ENCODE measurements around the gene ZAP70. TPM values are rescaled to one million over a fixed set of nuclear protein-coding genes. Genes with fewer than 3 reads are reported as not detected.

ZAP70 gene
- total RNA-seq, 1 experiment from 2014 or later: not detected

DNA sequence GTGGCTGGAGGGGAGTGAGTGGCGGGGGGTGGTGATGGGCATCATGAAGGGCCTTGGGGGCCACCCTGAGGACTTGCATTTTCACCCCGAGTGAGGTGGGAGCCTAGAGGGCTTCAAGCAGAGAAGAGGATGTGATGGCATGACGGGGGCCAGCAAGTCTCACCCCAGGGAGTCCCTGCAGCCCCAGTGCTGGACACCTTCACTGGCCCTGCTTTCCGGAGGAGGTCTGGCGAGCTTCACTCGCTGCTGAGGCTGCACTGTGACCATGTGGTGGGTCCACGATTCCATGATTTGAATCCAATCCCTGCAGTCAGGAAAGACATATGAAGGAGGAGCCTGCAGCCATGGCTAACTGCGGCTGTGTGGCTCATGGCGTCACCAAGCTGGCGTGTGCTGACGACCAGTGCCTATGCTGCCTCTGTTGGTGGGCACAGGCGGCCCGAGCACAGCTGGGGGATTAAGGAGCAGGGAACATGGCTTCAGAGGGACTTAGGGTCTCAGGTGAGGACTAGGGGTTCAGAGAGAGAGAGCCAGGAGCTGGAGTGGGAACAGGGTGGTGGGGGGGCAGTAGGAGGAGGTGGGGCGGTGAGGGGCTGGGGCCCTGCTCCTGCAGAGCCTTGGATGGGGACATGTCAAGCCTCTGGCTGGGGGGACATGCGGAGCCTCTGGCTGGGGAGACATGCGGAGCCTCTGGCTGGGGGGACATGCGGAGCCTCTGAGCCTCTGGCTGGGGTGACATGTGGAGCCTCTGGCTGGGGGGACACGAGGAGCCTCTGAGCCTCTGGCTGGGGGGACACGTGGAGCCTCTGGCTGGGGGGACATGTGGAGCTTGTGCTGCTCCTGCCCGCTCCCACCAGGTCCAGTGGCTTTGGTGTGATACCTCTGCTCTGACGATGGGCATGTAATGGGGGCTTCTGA is 3.6 kb downstream of the ZAP70 start:
- DNase-seq (ENCODE audit: low spot score): no peak

DNA sequence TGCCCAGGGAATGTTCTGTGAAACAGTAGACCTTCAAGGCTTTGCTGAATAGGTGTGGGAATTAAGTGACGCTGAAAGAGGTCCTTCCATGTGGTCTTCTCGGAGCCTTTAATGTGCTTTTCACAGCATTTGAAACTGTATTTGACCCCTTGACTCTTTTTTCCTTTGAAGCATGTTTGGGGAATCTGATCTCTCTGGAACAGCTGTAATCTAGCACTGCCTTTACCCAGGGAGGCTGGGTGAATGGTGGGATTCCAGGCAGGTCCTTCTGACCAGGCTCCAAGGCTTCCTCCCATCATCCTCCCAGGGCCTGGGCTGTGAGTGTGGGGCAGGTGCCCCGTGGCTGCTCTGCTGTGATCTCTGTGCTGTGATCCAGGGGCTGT is 4.2 kb downstream of the ZAP70 start:
- no peak for DNase-seq (ENCODE audit: low spot score)

DNA sequence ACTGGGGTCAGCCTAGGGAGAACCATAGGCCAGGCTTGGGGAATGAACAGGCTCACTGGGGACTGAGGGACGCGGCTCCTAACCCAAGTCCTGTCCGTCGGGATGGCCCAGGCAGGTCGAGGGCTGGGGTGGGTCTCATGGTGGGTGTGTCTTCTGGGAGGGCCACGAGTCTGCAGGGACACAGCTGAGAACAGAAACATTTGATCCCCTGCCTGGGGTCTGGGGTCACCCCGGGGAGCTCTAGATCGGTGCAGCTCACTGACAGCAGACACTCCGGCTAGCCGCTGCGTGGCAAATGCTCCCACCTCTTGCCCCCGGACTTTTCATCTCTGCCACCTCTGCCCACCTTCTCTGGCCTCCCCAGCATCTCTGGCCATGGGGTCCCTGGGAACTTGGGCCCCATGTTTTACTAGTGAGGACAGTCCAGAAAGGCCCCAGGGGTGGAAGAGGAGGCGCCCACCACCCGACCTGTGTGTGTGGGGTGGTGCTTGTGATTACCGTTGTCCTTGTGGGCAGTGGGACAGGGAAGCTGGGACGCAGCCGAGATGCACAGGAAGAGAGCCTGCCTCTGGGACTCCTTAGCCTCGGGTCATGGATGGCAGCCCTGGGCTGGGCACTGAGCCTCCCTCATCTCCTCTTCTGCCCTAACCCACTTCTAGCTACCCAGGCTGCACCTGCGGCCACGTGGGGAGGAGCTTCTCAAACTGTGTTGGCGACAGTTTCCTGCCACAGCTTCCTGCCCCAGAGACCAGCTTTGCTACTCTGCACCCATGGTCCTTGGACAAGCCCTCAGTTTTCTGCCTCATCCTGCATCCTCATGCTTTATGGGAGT is 4.9 kb downstream of the ZAP70 start:
- no peak for DNase-seq (ENCODE audit: low spot score)

DNA sequence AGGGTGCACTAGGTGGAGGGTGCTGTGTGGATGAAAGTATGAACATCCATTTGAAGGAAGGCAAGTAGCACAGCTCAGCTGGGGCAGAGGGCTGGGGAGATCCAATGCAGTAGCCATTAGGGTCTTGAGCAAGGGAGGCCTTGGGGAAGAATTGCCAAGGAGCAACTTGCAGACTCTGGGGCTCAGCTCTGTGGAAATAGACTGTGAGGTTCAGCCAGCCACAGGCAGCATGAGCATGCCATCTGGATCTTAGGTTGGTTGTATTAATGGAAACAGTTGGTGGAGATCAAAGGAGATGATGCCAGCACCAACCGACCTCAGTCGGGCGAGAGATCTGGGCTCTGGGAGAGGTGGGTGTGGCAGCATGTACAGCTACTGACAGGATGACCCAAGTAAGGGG is 5.6 kb downstream of the ZAP70 start:
- no peak for DNase-seq (ENCODE audit: low spot score)

DNA sequence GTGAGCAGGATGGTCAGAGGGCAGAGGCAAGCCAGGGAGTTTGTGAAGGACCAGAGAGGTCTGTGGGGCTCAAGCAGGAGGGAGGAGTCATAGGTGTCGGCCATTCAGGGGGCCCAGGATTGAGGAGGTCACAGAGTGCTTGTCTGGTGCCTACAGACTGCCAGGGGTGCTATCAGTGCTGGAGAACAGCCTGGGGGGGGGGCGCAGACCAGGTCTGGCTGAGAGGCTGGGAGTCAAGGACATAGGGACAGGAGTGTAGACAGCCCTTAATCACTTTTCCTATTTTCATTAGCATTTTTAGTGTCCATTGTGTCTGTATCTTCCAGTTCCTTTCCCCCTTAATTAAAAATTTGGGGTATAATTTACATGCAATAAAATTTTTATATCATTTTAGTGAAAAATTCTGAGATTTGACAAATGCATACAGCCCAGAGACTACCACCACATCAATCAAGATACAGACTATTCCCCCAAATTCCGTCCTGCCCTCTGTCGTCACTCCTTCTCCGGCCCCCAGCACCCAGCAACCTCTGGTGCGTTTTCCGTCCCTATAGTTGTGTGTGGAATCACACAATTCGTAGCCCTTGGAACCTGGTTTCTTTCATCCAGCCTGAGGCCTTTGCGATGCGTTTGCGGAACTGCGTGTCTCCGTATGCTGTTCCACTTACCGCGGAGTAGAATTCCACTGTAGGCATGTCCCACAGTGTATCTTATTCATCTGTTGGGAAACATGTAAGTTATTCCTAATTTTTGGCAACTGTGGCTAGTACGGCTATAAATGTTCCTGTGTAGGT is 6.2 kb downstream of the ZAP70 start:
- DNase-seq (ENCODE audit: low spot score): no peak

DNA sequence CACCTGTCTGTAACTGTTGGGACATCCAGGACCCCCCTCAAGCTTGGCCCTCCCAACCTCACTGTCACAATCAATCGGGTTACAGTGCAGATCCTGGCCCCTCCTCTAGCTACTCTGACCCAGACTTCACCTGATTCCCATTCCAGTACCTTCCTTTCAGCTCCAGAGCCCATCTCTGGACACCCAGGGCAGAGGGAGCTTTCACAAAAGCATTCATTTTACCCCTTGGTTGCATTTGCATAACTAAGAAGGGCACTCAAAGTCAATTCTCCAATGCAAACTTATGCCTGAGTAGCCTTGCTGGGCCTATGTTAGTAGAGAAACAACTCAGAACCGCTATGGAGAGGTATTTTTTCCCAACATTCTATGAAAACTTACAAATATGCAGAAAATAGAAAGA is 7.4 kb downstream of the ZAP70 start:
- no peak for DNase-seq (ENCODE audit: low spot score)

DNA sequence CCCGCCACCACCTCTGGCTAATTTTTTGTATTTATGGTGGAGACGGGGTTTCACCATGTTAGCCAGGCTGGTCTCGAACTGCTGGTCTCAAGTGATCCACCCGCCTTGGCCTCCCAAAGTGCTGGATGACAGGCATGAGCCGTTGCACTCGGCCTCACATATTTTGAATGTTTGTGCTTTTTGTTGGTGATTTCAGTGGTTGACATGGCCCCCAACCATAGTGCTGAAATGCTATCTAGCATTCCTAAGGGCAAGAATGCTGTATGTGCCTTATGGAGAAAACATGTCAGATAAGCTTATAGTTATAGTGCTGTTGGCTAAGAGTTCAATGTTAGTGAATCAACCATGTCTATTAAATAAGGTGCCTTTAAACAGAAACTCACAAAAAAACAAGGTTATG is 8.9 kb downstream of the ZAP70 start:
- no peak for DNase-seq (ENCODE audit: low spot score)

DNA sequence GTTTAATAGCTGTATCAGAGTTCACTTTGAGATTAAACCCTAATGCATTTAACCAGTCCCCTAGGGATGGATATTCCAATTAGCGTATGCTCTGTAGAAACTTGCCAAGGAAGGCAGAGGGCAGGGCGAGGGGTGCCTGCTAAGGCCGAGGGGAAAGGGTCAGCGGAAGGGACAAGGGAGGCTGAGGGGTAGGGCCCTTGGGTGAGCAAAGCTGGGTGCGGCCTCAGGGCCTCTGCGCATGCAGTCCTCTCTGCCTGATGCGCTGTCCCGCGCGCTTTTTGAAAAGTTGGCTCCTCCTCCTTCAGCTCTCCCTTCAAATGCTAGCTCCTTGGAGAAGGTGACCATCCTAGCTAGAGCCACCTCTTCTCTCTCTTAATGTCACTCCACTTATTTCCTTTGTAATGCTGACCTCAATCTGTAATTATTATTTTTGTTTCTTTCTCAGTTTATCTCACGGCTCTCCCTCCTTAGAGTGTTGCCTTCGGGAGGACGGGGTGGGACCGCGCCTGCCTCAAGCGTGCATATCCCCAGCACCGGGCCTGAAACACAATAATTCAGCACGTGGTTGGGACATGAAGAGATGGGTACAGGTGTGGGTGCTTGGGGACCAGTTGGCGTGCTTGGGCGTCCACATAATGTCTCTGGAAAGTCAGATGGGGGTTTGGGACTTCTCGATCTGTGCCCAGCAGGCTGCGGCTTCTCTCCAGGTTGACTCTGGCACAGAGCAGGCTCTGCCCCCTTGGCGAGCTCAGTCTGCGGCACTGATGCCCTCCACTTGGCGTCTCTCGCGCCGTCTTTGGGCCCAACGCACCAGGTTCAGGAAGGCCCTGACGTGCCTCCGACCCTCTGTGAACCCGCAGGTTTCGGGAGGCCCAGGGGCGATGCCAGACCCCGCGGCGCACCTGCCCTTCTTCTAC is 10.0 kb downstream of the ZAP70 start:
- no peak for DNase-seq (ENCODE audit: low spot score)

DNA sequence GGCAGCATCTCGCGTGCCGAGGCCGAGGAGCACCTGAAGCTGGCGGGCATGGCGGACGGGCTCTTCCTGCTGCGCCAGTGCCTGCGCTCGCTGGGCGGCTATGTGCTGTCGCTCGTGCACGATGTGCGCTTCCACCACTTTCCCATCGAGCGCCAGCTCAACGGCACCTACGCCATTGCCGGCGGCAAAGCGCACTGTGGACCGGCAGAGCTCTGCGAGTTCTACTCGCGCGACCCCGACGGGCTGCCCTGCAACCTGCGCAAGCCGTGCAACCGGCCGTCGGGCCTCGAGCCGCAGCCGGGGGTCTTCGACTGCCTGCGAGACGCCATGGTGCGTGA is 10.7 kb downstream of the ZAP70 start:
- DNase-seq (ENCODE audit: low spot score): no peak

DNA sequence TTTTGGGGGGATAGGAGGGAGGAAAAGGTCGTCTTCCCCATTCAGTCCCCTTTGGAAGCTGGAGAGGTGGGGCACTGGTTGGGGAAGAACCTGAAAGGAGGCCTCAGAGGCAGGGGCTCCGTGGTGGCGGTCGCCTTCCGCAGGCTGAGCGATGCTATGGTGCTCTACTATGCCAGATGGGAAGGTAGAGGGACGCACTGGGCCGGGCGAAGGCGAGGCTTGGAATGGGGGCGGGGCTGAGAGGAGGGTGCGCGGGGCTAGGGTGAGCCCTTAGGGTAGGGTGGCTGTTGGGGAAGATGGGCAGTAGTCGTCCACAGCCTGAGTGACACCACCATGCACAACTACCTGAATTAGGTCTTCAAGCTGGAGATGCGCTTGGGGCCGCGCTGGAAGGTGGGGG is 11.1 kb downstream of the ZAP70 start:
- DNase-seq (ENCODE audit: low spot score): no peak

DNA sequence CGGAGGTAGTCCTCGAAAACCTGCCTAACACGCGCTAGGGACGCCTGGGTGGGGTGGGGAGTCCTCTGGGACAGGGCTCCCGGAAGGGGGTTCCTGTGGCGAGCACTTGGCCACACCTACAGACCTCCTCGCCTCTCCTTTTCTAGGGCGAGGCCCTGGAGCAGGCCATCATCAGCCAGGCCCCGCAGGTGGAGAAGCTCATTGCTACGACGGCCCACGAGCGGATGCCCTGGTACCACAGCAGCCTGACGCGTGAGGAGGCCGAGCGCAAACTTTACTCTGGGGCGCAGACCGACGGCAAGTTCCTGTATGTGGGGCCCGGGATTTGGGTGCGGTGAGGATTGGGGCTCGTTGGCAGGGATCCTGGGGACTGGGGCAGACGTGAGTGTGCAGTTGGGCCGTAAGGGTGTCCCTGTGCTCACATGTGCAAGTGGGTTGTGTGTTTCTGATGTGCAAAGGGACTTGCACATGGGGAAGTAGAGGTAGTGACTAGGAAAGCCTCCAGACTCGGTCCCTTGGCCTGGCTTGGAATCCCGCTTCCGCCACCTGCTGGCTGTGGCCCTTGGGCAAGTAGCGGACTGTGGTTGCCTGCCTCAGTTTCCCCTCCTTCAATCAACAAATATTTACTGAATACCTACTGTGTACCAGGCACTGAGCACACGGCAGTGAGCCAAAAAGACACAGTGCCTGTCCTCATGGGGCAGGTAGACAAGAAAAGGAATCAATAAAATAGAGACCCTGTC is 11.7 kb downstream of the ZAP70 start:
- DNase-seq (ENCODE audit: low spot score): no peak

DNA sequence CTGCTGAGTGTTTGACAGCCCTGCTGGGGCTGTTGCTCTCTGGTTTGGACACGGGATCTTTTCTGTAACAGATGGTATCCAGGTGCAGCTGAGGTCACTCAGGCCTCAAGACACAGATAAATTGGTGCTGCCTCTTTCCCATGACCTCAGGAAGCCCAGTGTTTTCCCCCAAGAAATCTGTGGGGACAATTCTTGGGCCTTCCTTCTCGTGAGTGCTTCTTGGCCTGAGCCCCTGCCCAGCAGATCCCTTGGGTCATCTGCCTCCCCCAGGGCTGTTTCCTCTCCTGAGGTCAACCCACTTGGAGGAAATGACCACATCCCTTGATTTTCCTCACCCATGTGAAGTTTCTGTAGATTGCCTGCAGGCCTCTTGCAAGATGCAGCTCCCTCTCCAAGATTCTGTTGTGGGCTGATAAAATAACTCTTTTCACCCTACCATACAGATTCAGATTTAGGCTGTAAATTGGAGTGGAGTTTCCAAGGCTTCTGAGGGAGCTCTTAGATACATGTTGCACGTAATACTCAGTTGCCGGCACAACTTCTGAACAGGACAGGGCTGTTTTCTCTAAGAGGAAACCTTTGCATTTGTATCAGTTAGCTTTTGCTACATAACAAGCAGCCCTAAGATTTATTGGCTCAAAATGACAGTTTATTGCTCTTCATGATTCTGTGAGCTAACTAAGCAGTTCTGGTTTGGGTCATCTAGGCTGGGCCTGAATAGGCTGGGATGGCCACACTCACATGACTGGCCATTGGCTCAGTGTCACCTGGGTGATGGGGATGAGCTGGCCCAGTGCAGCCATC is 13.1 kb downstream of the ZAP70 start:
- no peak for DNase-seq (ENCODE audit: low spot score)

DNA sequence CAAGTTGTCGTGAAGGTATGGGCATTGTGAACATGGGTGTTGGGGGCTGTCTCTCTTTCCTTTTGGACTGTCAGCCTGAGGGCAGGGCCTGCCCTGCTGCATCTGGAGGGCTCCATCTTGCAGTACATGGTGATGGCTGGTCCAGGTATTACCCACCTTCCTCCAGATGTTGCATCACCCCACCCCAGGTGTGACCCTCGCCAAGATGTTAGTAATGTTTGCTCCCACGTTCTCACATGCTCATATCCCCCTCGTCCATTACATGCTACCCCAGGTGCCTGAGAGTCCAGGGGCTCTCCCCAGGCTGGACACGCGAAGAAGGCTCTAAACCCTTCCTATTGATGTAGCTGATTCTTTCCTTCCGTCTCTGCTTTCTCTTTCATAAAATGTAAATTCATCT is 13.9 kb downstream of the ZAP70 start:
- no peak for DNase-seq (ENCODE audit: low spot score)

DNA sequence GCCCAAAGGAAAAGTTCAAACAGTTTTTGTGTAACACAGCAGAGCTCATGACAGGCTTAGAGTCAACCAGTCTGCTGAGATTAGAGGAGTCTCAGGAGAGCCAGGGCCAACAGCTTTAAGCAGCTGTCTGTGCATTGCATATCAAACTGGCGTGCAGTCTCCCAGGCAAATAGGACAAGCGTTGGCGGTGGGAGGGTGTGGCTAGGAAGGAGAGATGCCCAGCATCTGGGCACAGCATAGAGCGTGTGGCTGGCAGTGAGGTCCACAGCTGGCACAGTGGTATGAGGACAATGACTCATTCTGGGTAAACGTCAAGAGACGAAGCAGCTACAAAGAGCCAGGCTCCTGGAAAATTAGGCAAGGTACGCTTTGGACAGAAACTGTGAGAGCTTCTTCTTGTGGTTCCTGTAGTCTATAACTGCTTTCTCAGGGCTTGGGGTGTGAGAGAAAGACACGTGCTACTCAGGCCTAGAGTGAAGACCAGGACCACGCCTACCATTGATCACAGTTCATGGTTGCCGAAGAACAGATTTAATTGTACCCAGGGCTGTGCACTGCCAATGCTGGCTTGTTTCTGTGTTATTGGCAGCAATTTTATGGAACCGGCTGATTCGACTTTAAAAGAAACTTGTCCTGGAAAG is 14.8 kb downstream of the ZAP70 start:
- DNase-seq (ENCODE audit: low spot score): peak; percentile 86

DNA sequence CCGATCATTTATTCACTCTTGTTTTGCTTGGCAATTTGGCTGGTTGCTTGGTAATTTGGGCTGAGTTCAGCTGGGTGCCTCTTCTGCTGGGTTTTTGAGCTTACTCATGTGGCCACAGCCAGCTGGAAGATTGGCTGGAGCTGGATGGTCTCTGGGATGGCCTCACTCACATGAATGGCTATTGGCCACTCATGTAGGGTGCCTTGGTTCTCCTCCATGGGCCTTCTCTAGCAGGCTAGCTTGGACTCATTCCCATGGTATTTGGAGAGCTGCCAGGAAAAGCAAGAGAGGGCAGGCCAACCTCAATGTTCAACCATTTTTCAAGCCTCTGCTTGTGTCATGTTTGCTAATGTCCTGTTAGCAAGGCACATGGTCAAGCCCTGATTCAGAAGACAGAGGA is 16.9 kb downstream of the ZAP70 start:
- no peak for DNase-seq (ENCODE audit: low spot score)

DNA sequence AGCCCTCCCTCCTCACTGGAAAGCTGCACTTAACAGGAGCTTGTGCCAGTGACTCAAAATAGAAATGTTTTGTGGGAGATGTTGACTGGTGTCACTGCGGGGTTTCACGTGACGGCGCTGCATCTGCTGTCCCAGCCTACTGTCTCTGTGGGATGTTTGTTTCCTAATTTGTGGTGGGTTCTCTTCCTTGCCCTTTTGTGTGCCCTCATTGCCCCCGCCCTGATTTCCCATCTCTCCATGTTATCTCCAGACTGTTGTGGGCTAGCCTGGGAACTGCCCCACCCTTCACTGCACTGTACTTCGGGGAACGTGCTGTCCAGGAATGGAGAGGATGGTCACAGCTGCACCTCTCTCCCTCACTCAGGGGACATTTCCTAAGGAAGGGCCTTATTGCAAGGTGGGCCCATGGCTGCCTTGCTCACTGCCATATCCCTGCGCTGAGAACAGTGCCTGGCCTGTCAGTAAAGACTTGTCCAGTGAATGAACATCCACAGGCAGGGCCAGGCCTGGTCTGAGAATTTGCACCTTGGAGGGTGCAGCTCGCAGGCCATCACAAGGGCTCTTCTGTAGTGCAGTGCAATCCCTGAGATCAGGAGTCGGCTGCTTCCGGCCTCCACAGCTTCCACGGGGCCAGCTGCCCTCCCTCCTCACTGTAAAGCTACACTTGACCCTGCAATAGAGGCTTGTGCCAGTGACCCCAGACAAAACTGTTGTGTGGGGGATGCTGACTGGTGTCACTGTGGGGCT is 18.1 kb downstream of the ZAP70 start:
- DNase-seq (ENCODE audit: low spot score): no peak

DNA sequence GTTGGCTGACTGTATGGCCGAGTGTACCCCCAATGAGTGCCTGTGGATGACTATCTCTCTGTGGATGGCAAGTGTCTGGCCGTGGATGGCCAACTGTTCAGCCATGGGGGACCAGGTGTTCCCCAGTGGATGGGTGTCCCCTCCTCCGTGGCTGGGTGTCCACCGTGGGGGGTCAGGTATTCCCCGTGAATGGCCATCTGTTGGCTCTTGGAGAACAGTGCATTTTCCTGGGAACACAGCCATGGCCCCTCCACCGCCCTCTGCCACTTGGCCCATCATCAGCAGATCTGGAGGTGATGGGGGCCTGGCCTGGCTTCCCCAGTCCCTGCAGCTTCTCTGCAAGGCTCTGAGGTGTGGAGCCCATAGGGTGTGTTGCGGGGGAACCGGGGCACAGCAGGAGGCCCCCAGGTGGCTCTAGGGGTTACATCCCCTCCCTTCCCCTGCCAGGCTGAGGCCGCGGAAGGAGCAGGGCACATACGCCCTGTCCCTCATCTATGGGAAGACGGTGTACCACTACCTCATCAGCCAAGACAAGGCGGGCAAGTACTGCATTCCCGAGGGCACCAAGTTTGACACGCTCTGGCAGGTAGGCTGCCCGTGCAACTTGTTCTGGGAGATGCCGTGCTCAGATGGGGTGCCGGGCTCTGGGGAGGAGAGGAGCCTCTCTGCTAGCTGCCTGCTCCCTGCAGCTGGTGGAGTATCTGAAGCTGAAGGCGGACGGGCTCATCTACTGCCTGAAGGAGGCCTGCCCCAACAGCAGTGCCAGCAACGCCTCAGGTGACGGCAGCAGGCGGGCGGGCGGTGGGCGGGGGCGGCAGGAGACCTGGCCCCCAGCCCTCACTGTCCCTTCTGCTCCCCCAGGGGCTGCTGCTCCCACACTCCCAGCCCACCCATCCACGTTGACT is 19.3 kb downstream of the ZAP70 start:
- DNase-seq (ENCODE audit: low spot score): no peak
